Measurements from ENCODE around the gene MRNIP. TPM values are rescaled to one million over a fixed set of nuclear protein-coding genes. Genes with fewer than 3 reads are reported as not detected.
"Not testable (repeated sequence)": the region's sequence is repeated elsewhere in the genome, so short reads cannot be mapped to it uniquely, and the experiment has no call there.

The MRNIP gene
- total RNA-seq, 1 donor from 2014 or later, result 25.7 TPM

DNA sequence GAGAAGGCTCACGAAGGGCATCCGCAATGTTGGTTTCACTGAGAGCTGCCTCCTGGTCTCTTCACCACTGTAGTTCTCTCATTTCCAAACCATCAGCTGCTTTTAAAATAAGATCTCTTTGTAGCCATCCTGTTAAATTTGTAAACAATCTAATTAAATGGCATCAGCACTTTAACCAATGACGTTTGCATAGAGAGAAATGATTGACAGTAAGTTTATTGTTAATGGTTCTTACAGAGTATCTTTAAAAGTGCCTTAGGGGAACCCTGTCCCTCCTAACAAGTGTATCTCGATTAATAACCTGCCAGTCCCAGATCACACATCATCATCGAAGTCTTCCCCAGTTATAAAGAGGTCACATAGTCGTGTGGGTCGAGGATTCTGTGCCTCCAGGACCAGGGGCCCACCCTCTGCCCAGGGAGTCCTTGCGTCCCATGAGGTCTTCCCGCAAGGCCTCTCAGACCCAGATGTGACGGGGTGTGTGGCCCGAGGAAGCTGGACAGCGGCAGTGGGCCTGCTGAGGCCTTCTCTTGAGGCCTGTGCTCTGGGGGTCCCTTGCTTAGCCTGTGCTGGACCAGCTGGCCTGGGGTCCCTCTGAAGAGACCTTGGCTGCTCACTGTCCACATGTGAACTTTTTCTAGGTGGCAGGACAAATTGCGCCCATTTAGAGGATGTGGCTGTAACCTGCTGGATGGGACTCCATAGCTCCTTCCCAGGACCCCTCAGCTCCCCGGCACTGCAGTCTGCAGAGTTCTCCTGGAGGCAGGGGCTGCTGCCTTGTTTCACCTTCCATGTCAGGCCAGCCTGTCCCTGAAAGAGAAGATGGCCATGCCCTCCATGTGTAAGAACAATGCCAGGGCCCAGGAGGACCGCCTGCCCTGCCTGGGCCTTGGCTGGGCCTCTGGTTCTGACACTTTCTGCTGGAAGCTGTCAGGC lies 21.3 kb downstream of the MRNIP start:
- no peak for DNase-seq

DNA sequence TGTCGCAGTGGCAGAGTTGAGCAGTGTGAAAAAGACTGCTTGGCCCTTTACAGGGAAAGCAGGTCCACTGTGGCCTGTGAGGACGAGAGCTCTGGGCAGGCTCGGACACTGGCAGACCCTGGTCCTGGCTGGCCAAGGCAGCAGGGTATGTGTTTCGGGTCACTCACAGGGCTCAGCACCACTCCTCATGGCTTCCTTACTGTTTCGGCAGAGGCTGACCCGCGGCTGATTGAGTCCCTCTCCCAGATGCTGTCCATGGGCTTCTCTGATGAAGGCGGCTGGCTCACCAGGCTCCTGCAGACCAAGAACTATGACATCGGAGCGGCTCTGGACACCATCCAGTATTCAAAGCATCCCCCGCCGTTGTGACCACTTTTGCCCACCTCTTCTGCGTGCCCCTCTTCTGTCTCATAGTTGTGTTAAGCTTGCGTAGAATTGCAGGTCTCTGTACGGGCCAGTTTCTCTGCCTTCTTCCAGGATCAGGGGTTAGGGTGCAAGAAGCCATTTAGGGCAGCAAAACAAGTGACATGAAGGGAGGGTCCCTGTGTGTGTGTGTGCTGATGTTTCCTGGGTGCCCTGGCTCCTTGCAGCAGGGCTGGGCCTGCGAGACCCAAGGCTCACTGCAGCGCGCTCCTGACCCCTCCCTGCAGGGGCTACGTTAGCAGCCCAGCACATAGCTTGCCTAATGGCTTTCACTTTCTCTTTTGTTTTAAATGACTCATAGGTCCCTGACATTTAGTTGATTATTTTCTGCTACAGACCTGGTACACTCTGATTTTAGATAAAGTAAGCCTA lies 22.2 kb downstream of the MRNIP start:
- DNase-seq, result no peak

DNA sequence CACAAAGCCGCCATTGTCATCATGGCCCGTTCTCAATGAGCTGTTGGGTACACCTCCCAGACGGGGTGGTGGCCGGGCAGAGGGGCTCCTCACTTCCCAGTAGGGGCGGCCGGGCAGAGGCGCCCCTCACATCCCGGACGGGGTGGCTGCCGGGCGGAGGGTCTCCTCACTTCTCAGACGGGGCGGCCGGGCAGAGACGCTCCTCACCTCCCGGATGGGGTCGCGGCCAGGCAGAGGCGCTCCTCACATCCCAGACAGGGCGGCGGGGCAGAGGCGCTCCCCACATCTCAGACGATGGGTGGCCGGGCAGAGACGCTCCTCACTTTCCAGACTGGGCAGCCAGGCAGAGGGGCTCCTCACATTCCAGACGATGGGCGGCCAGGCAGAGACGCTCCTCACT lies 23.7 kb downstream of the MRNIP start:
- not testable (repeated sequence) for DNase-seq

DNA sequence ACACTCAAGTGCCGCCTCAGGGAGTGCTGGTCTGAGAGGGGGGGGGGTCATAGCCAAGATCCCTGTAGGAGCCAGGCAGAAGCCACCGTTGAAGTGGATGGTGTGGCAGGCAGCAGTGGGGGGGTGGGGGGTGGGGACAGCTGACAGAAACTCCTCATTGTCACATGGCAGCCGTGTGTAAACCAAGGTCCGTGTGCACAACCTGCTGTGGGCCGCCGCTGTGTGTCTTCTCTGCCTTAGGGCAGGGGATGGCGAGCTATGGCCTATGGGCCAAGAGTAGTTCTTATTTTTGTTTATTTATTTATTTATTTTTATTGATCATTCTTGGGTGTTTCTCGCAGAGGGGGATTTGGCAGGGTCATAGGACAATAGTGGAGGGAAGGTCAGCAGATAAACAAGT lies 24.5 kb downstream of the MRNIP start:
- DNase-seq, result no peak

DNA sequence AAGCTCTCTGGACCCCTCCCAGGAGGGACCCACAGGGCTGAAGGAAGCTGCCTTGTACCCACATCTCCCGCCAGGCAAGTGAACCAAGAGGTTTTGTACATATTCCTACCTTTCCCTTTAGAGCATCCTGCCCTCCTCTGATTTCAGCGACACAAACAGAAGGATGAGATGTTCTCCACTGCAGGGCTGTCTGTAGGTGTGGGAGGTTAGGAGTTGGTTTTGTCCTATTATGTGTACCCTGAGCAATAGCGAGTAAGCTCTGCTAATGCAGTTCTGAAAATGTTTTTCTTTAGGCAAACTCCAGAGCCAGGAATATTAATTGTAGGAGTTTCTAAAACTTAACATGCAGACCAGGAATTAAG lies 24.9 kb downstream of the MRNIP start:
- no peak for DNase-seq

DNA sequence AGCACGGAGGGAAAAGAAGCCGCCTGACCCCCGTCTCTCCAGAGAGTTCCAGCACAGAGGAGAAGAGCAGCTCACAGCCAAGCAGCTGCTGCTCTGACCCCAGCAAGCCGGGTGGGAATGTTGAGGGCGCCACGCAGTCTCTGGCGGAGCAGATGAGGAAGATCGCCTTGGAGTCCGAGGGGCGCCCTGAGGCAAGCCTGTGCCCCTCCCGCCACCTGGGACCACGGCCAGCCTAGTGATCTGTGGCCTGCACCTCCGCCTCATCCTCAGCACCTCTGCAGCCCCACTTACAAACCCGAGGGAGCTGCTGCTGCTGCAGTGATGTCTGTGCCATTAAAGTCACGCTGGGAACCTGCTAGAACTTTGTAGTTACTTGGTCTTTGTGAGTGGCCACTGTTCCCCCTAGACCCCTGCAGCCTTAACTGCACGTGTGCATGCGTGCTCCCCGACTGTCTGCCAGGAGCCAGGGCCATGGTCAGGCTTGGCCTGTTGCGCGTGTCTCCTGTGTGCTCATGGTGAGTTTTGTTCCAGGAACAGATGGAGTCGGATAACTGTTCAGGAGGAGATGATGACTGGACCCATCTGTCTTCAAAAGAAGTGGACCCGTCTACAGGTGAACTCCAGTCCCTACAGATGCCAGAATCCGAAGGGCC lies 25.4 kb downstream of the MRNIP start:
- DNase-seq, result no peak

DNA sequence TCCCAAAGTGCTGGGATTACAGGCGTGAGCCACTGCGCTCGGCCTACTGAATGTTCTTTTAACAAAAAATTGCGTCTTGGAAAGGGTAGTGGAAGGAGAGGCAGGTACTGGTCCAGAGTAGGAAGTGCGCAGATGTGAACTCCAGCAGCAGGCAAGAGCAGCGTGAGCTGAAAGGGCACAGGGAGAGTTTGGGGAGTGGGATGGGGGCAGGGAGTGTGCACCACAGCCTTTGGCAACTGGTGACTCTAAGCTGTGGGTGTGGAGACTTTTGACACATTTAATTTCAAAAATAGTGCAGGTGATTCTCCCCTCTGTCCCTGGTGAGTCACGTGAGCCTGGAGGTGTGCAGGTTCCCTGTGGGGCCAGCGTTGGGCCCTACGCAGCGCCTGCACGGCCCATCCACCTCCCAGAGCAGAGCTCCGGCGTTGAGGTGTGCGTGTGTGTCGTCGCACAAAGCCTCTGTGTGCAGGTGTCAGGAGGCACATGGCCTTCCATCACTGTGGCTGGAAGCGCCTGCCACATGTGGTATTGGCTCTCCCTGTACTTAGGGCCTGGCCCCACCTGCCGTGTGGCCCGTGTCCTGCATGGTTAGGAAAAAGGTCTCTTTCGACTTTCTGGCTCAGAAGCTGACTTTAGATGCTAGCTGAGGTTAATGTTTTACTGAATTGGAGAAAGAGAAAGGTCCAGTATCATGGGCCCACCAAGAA lies 26.4 kb downstream of the MRNIP start:
- no peak for DNase-seq

DNA sequence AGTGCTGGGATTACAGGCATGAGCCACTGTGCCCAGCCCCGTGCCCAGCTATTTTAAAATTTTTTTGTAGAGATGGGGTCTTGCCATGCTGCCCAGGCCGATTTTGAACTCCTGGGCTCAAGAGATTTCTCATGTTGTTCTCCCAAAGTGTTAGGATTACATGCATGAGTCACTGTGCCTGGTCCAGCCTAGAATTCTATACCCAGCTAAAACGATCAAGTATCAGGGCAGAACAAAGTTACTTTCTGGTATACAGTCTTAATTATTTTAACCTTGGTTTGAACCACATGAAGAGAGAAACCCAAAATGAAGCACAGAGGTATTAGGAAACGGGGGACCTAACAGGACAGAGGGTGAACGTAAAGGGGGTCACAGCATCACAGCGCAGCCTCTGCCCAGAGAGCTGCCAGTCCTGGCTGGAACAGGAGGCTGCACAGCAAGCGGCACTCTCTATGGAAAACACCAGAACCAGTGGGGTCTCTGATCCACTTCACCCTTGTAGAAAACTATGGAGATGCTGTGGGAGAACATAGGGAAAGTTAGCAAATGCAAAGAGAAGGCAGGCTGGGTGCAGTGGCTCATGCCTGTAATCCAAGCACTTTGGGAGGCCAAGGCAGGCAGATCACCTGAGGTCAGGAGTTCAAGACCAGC lies 27.7 kb downstream of the MRNIP start:
- no peak for DNase-seq

DNA sequence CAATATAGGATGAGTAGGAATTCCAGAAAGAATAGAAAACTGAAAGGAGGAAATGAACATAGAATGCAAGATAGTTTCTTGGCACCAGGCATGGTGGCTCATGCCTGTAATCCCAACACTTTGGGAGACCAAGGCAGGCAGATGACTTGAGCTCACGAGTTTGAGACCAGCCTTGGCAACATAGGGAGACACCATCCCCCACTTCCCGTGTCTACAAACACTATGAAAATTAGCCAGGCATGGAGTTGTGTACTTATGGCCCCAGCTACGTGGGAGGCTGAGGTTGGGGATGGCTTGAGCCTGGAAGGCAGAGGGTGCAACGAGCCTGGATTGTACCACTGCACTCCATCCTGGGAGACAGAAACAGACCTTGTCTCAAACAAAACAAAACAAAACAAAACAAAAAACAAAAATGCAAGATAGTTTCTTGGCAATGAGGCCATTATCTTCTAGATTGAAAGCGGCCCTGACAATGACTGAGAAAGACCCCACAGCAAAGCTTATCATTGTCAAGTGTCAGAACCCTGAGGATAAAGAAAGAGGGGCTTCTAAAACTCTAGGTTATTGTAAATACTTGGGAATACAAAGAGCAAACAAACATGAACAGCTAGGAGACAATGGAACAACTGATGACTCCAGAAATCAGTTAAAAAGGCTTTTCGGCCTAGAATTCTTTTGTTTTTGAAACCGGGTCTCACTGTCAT lies 28.7 kb downstream of the MRNIP start:
- no peak for DNase-seq

DNA sequence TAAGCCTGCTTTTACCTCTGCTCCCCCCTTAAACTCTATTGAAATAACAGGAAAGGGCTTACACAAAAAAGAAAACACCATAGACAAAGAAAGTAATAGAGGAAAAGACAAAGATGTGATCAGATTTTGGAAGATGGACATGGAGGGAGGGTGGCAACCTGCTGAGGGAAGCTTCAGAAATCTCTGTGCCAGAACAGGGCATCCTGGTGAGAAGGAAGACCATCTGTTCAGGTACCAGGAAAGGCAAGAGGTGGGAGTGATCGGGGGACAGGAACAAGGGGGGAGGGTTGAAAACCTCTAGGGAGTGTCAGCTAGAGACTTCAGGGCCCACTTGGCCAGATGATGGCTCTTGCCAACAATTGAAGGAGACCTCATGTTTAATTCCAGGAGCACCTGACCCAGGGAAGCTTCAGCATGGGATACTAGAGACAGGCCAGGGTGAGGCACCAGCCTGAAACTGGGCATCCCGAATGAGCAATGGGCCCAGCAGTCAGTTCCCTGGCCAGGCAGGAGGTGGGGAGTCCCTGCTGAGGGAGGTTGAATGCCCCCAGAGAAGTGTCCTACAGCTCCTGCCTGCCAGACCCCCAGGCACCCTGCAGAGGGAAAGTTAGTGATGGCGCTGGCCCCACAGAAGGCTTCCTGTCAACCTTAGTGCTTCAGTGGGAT lies 29.7 kb downstream of the MRNIP start:
- no peak for DNase-seq

DNA sequence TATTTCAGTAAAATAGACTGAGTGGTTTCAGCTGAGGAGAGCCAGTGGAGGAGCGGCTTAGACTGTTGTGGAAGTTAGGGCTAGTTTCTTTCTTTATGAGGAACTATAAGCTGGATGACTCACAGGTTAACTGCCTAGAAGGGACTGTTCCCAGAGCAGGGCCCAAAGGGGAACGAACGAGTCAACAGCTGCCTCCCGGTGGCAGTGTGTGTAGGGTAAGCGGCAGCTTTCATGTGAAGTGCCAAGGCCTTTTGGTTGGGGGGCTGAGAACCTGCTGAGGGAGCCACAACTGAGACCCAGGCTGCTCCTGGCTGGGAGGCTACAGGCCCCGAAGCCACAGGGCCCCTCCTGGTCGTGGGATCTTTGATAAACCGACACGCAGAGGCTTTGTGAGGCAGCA lies 30.9 kb downstream of the MRNIP start:
- no peak for DNase-seq

DNA sequence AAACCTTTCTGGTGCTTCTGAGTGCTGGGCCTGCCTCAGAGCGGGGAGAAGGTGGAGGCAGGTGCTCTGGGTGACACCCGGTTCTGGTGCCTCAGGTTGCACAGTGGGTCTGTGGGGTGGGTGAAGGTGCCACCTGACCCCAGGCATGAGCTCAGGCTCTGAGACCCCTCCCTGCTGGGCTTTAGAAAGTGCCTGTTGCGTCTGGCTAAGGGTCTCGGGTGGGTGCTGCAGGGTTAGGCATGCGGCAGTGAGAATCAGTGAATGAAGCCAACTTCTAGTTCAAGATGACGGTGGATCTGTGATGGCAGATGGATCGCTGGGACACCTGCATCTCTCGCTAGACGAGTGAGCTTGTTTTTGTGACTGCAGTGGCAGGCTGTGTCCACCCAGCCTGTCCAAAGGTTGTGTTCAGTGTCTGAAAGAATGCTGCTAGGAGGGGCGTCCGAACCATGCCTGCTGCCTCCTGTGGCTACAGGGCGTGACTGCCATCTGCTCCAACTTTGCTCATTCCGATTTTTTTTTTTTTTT lies 32.9 kb downstream of the MRNIP start:
- no peak for DNase-seq

DNA sequence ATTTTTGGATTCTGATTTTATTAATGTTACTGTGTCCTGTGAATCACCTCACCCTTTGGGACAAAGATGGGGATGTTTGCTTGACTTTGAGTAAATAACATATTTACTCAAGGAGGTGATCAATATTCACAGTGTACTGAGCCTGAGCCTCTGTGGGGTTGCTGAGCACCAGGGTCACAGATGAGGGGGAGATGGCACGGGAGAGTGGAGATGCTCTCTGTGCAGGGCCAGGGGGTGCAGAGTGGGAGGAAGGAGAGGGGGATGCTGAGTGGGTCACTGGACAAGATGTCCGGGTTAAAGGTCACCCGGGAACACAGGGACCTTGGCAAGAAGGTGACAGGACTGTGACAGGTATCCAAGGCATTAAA lies 33.9 kb downstream of the MRNIP start:
- DNase-seq, result no peak

DNA sequence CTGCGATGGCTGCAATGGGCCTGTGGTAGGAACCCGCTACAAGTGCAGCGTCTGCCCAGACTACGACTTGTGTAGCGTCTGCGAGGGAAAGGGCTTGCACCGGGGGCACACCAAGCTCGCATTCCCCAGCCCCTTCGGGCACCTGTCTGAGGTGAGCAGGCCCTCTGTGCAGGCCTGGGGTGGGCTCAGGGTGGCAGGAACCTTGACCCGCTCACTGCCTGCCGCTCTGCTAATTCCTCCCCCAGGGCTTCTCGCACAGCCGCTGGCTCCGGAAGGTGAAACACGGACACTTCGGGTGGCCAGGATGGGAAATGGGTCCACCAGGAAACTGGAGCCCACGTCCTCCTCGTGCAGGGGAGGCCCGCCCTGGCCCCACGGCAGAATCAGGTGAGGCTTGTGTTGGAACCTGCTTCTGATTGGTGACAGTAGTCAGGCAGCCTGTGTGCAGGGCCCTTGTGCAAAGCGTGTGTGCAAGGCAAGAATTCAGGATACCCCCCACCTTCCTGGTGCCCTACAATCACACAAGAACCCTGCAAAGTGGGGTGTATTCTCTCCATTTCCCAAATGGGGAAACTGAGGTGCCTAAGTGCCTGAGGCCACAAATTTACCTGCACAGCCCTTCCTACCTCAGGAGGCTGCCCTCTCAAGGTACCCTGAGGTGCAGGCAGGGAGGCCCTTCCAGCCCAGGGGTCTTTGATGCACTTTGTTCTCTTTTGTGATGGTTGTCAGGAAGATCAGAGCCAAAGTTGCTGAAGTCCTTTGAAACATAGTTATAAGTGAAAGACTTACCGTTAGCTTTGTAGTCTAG lies 34.5 kb downstream of the MRNIP start:
- no peak for DNase-seq

DNA sequence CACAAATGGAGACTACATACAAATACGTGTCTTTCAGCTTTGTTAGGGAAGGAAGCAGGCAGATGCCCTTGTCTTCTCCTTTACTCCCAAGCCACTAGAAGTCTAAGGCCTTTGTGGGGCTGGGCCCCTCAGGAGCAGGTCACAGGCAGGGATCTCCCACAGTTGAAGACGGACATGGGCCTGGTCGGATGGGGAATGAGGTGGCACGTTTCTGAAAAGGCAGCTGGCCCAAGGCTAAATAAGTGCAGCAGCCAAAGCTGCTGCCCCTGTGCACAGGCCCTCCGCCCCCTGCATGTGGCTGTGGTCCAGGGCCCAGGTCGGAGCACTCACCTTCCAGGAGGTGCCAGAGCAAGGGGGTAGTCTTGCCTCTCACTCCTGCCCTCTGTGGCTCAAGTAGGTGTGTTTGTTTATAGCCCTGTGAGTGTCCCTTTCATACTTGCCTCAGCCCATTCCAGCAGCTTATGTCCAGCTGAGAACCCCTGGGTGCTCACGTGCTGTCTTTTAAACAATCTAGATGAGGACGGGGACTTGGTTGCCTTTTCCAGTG lies 36.1 kb downstream of the MRNIP start:
- no peak for DNase-seq

DNA sequence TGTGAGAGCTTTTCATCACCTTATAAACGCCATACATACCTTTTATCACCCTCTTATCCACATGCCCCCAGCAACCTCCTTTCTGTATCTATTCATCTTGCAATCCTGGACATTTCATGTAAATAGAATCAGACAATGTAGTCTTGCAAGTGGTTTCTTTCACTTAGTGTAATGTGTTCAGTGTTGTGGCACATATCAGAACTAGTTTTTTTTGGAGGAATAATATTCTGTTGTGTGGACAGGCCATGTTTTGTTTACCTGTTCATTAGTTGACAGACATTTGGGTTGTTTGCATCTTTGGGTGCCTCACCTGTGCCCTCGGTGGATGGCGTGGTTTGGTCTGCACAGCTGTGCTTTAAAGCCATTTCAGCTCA lies 36.6 kb downstream of the MRNIP start:
- no peak for DNase-seq

DNA sequence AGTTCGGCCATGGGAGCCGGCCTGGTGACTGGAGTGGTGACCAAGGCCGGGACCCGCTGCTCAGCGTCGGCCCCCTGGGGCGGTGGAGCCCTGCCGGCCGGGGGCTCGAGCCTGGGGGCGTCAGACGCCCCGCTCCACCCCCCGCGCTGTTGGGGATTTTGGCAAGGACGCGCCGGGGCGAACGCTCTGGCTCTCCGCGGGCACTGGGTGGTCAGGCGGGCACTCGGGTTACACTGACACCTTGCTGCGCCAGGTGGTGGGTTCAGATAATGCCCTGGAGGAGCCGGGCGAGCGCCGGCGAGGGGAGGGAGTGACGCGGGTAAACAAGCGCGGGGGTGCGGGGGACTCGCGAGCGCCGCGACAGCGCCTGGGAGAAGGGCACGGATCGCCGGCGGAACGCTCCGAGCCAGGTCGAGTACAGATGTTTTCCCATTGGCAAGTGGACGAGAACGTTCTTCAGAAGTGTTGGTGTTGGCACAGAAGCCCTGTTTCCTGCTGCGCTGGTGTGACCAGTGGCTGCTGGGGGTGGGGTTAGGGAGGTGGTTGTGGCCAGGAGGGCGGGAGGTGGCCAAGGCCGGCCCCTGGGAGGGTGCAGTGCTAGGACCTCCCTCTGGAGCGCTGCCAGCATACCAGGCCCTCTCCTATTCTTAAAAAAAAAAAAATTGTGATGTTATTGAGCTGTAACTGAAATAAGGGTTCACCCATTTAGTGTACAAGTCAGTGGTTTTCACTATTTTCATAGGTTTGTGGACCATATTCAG lies 37.1 kb downstream of the MRNIP start:
- peak; percentile 85 for DNase-seq

DNA sequence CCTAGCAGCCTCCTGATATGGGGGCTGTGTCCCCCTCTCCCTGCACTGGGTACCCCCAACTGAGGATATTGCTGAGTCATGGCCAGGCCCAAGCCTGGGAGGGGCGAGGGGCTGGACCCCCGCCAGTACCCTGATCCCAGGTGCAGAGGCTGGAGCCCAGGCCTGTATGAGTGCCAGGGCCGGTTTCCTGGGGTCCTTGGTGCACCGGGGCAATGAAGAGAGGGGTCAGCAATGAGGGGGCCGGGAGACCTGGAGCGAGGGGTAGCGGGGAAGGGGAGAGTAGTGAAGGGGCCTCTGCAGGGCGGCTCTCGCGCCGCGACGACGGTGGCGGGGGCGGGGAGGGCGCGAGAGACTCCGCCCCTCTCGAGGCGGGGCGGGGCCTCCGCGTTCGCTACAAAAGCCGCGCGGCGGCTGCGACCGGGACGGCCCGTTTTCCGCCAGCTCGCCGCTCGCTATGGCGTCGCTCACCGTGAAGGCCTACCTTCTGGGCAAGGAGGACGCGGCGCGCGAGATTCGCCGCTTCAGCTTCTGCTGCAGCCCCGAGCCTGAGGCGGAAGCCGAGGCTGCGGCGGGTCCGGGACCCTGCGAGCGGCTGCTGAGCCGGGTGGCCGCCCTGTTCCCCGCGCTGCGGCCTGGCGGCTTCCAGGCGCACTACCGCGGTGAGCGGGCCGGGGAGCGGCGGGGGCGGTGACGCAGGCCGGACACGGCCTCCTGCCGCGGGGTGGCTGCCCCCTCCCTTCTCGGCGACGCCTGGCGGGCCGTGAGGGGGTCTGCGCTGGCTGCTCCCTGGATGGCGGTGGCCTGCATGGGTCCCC lies 37.9 kb downstream of the MRNIP start, which contains the start of gene SQSTM1:
Gene SQSTM1, plus strand, starts transcription at position 423 of the 815 bp plus-strand sequence. Its CDS starts 32 bp downstream, at position 455.
- peak; percentile 65 for DNase-seq

Measured in skin of body (tissue), 2 donors.